HepG2 (cell line): ENCODE results near the gene RASSF7. TPM values are rescaled to one million over a fixed set of nuclear protein-coding genes. Genes with fewer than 3 reads are reported as not detected.
A peak's percentile ranks its signal among the peaks of the same experiment; 100 is the strongest.

Experiments used
- DR1 ChIP-seq: sonication (generic); formaldehyde crosslinking; IDR thresholded peaks from 2 replicates; pipeline ENCODE4 v1.8.0; 2021; ENCODE audit warnings: mild to moderate bottlenecking, missing genetic modification reagents, inconsistent platforms
- ETV6 ChIP-seq: sonication (generic); formaldehyde crosslinking; conservative IDR thresholded peaks from 2 replicates; pipeline ENCODE4 v1.4.0; 2020; ENCODE audit warnings: missing genetic modification reagents
- GATAD2A ChIP-seq: IDR thresholded peaks from 2 replicates; pipeline ENCODE4 v1.6.1; 2016
- GPN1 ChIP-seq: sonication (generic); formaldehyde crosslinking; IDR thresholded peaks from 2 replicates; pipeline ENCODE4 v1.5.1; 2020; ENCODE audit warnings: missing genetic modification reagents, borderline replicate concordance
- HDAC6 ChIP-seq: fragments of 200-600 bp; sonication (generic); IDR thresholded peaks from 2 replicates; pipeline ENCODE4 v1.7.0; 2017; ENCODE audit warnings: mild to moderate bottlenecking, antibody characterized with exemption, low read length, low read depth
- HOXD1 ChIP-seq: sonication (generic); formaldehyde crosslinking; IDR thresholded peaks from 2 replicates; pipeline ENCODE4 v1.5.0; 2020; ENCODE audit warnings: missing genetic modification reagents
- IRF2 ChIP-seq: IDR thresholded peaks from 2 replicates; pipeline ENCODE4 v1.6.1; 2018; ENCODE audit warnings: missing genetic modification reagents, missing compliant biosample characterization
- KDM6A ChIP-seq: IDR thresholded peaks from 2 replicates; pipeline ENCODE4 v1.6.1; 2016; ENCODE audit warnings: low read depth
- MXD4 ChIP-seq: IDR thresholded peaks from 2 replicates; pipeline ENCODE4 v1.6.1; 2016; ENCODE audit warnings: mild to moderate bottlenecking, missing biosample characterization, missing genetic modification reagents
- NR2F6 ChIP-seq, 2 experiments: IDR thresholded peaks; 2 replicates each; pipeline ENCODE4 v1.6.1; 2016; ENCODE audit warnings: antibody characterized with exemption in 1 of 2, mild to moderate bottlenecking in 1 of 2
- PHF21A ChIP-seq: sonication (generic); formaldehyde crosslinking; IDR thresholded peaks from 2 replicates; pipeline ENCODE4 v1.5.0; 2020; ENCODE audit warnings: mild to moderate bottlenecking, missing genetic modification reagents
- POGZ ChIP-seq: sonication (generic); formaldehyde crosslinking; IDR thresholded peaks from 2 replicates; pipeline ENCODE4 v1.4.0; 2020; ENCODE audit warnings: mild to moderate bottlenecking, missing genetic modification reagents
- RBAK ChIP-seq: sonication (generic); formaldehyde crosslinking; IDR thresholded peaks from 2 replicates; pipeline ENCODE4 v1.5.1; 2020; ENCODE audit warnings: mild to moderate bottlenecking, missing genetic modification reagents
- RFX3 ChIP-seq: IDR thresholded peaks from 2 replicates; pipeline ENCODE4 v1.6.1; 2016; ENCODE audit warnings: missing biosample characterization, missing genetic modification reagents
- SAFB2 ChIP-seq: sonication (generic); formaldehyde crosslinking; IDR thresholded peaks from 2 replicates; pipeline ENCODE4 v1.5.1; 2020; ENCODE audit warnings: missing genetic modification reagents, low read depth, mild to moderate bottlenecking, borderline replicate concordance
- SATB2 ChIP-seq: sonication (generic); formaldehyde crosslinking; IDR thresholded peaks from 2 replicates; pipeline ENCODE4 v1.5.0; 2020; ENCODE audit warnings: missing genetic modification reagents
- SRSF4 ChIP-seq: fragments of 200-400 bp; formaldehyde crosslinking; IDR thresholded peaks from one replicate; pipeline ENCODE4 v1.6.1; 2018; ENCODE audit warnings: mild to moderate bottlenecking, low read depth, low read length, moderate library complexity; ENCODE audit not compliant: poor library complexity, severe bottlenecking
- TSC22D2 ChIP-seq: sonication (generic); formaldehyde crosslinking; IDR thresholded peaks from 2 replicates; pipeline ENCODE4 v1.5.1; 2020; ENCODE audit warnings: missing genetic modification reagents, mild to moderate bottlenecking, borderline replicate concordance
- YEATS2 ChIP-seq: sonication (generic); formaldehyde crosslinking; IDR thresholded peaks from 2 replicates; pipeline ENCODE4 v1.4.0; 2020; ENCODE audit warnings: missing genetic modification reagents, borderline replicate concordance
- ZFP91 ChIP-seq: sonication (generic); formaldehyde crosslinking; IDR thresholded peaks from 2 replicates; pipeline ENCODE4 v1.9.0; 2022; ENCODE audit warnings: missing genetic modification reagents, mild to moderate bottlenecking, borderline replicate concordance
- ZKSCAN5 ChIP-seq: sonication (generic); formaldehyde crosslinking; IDR thresholded peaks from 2 replicates; pipeline ENCODE4 v1.5.1; 2020; ENCODE audit warnings: mild to moderate bottlenecking, missing genetic modification reagents
- ZMAT5 ChIP-seq: sonication (generic); formaldehyde crosslinking; IDR thresholded peaks from 2 replicates; pipeline ENCODE4 v1.5.0; 2020; ENCODE audit warnings: mild to moderate bottlenecking, low read depth, missing genetic modification reagents, borderline replicate concordance
- ZSCAN5A ChIP-seq: sonication (generic); formaldehyde crosslinking; IDR thresholded peaks from 2 replicates; pipeline ENCODE4 v1.8.0; 2022; ENCODE audit warnings: mild to moderate bottlenecking, missing genetic modification reagents, borderline replicate concordance
- polyA plus RNA-seq, 8 experiments: library from polyadenylated mRNA; depleted of rRNA in 3 of 8; stranded (reverse) in 7 of 8; unstranded in 1 of 8; fragments of >200 nt; fragmentation: Illumina TruSeq in 4 of 8; extraction: Trizol in 4 of 8; gene quantifications; 2 replicates each; pipeline versions ENCODE4 v1.2.1 to v1.2.3, GENCODE V29; 2011 to 2016; ENCODE audit warnings: low read depth in 4 of 8, missing spikeins in 1 of 8, mixed read lengths in 1 of 8; ENCODE audit not compliant: insufficient read depth in 1 of 8
- total RNA-seq, 5 experiments: library from RNA; depleted of rRNA; stranded (reverse); fragments of >200 nt; fragmentation: Illumina TruSeq; extraction: Trizol; gene quantifications; 2 replicates each; pipeline ENCODE4 v1.2.3, GENCODE V29; 2016; ENCODE audit warnings: low read depth in 1 of 5
- TF ChIP-seq, protein P1 (sequence below): sonication (generic); formaldehyde crosslinking; IDR thresholded peaks from 2 replicates; pipeline ENCODE4 v1.4.0; 2020; ENCODE audit warnings: mild to moderate bottlenecking, low read depth, missing genetic modification reagents
- TF ChIP-seq, protein P2 (sequence below): sonication (generic); formaldehyde crosslinking; IDR thresholded peaks from 2 replicates; pipeline ENCODE4 v1.8.0; 2023; ENCODE audit warnings: mild to moderate bottlenecking, missing genetic modification reagents

The RASSF7 gene
- total and polyA plus RNA-seq, 2 of the 13 experiments (the other 11 are each of a cell fraction or from before 2014, with no cell fraction given), result 20.2 to 28.6 TPM

DNA sequence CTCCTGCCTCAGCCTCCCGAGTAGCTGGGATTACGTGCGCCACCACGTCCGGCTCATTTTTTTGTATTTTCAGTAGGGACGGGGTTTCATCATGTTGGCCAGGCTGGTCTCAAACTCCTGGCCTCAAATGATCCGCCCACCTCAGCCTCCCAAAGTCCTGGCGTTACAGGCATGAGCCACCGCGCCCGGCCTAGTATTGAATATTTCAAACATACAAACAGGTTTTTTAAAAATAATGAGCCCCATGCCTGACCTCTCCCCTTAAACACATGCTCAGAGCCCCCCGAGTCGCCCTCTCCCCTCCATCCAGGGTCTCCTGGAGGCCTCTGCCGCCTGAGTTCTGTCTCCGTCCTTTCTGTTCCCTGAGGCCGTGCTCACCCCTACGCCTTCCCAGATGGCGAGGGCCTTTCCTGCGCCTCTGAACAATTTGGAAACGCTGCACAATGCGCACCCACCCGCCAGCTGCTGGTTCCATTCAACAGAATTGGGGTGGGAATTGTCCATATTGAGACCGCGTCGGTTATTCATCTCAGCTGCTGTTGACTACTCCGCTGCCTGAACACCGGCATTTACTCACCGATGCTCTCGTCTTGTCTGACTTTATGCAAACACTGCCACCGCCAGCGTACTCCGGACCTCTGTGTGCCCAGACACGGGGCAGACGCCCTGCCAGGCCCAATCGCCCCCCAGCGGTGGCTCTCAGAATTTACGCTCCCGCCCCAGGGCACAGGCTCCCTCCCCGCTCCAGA is 40.2 kb upstream of the RASSF7 start (continued):
- TF ChIP-seq ZFP91 (peak; percentile 45; the same call in 1 of the 2 replicates), IRF2 (no peak), ETV6 (CRISPR knock-in tag) (no peak), KDM6A (CRISPR knock-in tag) (no peak), MXD4 (no peak), TSC22D2 (CRISPR knock-in tag) (no peak), NR2F6 (IDR thresholded peaks at IDR 0.05) (no peak), NR2F6 (CRISPR knock-in tag; IDR thresholded peaks at IDR 0.05) (0 out of 2 replicates have a peak, but pooled peaks have one; percentile 21), ZKSCAN5 (CRISPR knock-in tag) (no peak), GATAD2A (0 out of 2 replicates have a peak, but pooled peaks have one; percentile 30), RFX3 (no peak), SAFB2 (no peak), GPN1 (CRISPR knock-in tag) (no peak), SATB2 (CRISPR knock-in tag) (no peak), SRSF4 (no peak), POGZ (0 out of 2 replicates have a peak, but pooled peaks have one; percentile 30), HDAC6 (no peak), ZMAT5 (CRISPR knock-in tag) (no peak), RBAK (CRISPR knock-in tag) (no peak), DR1 (CRISPR knock-in tag) (0 out of 2 replicates have a peak, but pooled peaks have one; percentile 20), ZSCAN5A (CRISPR knock-in tag) (no peak), YEATS2 (CRISPR knock-in tag) (no peak), HOXD1 (CRISPR knock-in tag) (no peak), PHF21A (CRISPR knock-in tag) (peak; percentile 20; the same call in 1 of the 2 replicates)
- TF ChIP-seq, protein P1, sequence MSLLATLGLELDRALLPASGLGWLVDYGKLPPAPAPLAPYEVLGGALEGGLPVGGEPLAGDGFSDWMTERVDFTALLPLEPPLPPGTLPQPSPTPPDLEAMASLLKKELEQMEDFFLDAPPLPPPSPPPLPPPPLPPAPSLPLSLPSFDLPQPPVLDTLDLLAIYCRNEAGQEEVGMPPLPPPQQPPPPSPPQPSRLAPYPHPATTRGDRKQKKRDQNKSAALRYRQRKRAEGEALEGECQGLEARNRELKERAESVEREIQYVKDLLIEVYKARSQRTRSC (CRISPR knock-in tag), result no peak
- TF ChIP-seq, protein P2, sequence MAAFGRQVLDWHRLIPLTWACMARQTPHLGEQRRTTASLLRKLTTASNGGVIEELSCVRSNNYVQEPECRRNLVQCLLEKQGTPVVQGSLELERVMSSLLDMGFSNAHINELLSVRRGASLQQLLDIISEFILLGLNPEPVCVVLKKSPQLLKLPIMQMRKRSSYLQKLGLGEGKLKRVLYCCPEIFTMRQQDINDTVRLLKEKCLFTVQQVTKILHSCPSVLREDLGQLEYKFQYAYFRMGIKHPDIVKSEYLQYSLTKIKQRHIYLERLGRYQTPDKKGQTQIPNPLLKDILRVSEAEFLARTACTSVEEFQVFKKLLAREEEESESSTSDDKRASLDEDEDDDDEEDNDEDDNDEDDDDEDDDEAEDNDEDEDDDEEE, result no peak
